ENCODE data around the gene PET117. TPM values are rescaled to one million over a fixed set of nuclear protein-coding genes. Genes with fewer than 3 reads are reported as not detected.
A peak's percentile ranks its signal among the peaks of the same experiment; 100 is the strongest.
"Not testable (repeated sequence)": the region's sequence is repeated elsewhere in the genome, so short reads cannot be mapped to it uniquely, and the experiment has no call there.

The PET117 gene, protein sequence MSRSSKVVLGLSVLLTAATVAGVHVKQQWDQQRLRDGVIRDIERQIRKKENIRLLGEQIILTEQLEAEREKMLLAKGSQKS
- polyA plus RNA-seq (2013, experiment 1 of 2; ENCODE audit: insufficient read length) = 11.3 TPM
- 12.1 TPM for polyA plus RNA-seq (2013, experiment 2 of 2; ENCODE audit: insufficient read length)

DNA sequence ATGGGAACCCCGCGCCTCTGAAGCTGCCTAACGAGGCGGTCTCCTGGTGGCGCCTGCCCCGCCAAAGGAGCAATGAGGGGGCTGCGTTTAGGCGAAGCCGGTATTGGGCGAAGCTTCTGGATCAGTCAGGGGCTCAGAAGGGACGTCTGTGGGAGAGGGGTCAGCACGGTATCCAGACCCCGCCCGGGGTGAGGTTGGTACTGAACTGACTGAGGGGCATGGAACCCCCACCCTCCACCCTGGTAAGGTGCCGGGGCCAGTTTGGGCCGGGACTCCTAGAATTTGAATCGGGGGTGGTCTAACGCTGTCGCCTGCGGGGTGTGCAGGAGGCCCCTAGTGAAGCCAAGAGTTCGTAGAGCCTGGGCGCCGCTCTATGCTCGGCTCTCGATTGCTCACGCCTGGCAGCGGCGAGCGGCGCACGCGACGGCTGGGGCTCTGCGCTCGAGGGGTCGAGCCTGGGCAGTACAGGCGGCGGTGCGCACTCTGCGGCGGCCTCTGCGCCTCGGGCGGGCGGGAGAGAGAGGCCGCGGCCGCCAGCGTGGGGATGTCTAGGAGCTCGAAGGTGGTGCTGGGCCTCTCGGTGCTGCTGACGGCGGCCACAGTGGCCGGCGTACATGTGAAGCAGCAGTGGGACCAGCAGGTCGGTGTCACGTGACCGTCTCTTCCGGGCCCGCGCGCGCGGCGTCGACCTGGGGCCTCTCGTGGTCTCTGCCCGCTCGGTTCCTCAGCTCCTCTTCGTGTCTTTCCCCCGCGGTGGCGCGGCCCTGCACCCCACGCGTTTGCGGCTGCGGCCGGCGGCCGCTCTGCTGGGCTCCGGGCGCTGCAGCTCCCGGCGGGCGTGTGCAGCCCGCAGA is at the start of gene PET117, which contains the start of gene KAT14:
PET117 (plus strand) TSS at position 452 of the 854 bp plus-strand sequence; CDS start at position 545, 93 bp downstream.
KAT14 (plus strand) TSS at position 452 of the 854 bp plus-strand sequence. CDS start 4,798 bp downstream, outside the sequence.
- DNase-seq = peak; percentile 94

DNA sequence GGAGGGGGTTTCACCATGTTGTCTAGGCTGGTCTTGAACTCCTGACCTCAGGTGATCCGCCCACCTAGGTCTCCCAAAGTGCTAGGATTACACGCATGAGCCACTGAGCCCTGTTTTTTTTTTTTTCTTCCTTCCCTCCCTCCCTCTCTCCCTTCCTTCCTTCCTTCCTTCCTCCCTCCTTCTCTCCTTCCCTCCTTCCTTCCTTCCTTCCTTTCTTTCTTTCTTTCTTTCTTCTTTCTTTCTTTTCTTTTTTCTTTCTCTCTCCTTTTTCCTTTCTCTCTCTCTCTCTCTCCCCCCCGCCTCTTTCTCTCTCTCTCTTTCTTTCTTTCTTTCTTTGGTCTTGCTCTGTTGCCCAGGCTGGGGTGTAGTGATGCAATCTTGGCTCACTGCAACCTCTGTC is 49.4 kb upstream of the PET117 start:
- not testable (repeated sequence) for DNase-seq

DNA sequence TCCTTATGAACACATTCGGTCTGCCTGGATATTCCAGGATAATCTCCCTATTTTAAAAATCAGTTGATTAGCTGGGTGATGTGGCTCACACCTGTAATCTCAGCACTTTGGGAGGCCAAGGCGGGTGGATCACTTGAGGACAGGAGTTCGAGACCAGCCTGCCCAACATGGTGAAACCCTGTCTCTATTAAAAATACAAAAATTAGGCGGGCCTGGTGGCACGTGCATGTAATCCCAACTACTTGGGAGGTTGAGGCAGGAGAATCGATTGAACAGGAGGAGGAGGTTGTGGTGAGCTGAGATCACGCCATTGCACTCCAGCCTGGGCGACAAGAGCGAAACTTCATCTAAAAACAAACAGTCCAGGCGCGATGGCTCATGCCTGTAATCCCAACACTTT is 48.8 kb upstream of the PET117 start:
- not testable (repeated sequence) for DNase-seq

GRCh38 chr20:18090044-18090443 is 47.6 kb upstream of the PET117 start:
- DNase-seq = no peak

GRCh38 chr20:18090477-18090876 is 47.2 kb upstream of the PET117 start:
- no peak for DNase-seq

GRCh38 chr20:18091623-18092022 is 46.0 kb upstream of the PET117 start:
- no peak for DNase-seq

- no peak for DNase-seq
Measured at GRCh38 chr20:18092890-18093289, 44.8 kb upstream of the PET117 start.

- DNase-seq = no peak
Measured at GRCh38 chr20:18093388-18093787, 44.3 kb upstream of the PET117 start.

- DNase-seq = no peak
Measured at GRCh38 chr20:18094191-18094590, 43.5 kb upstream of the PET117 start.

DNA sequence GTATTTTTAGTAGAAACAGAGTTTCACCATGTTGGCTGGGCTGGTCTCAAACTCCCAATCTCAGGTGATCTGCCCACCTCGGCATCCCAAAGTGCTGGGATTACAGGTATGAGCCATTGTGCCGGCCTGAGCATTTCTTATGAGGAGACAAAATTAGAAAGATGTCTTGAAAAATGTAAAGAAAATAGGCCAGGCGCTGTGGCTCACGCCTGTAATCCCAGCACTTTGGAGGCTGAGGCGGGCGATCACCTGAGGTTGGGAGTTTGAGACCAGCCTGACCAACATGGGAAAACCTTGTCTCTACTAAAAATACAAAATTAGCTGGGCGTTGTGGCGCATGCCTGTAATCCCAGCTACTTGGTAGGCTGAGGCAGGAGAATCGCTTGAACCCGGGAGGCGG is 37.1 kb upstream of the PET117 start:
- DNase-seq = not testable (repeated sequence)

GRCh38 chr20:18101125-18101810 is 36.4 kb upstream of the PET117 start:
- DNase-seq = no peak

GRCh38 chr20:18103497-18103896 is 34.2 kb upstream of the PET117 start:
- no peak for DNase-seq

- no peak for DNase-seq
Measured at GRCh38 chr20:18108326-18108725, 29.3 kb upstream of the PET117 start.

- DNase-seq = not testable (repeated sequence)
Measured at GRCh38 chr20:18128574-18128973, 9.1 kb upstream of the PET117 start.

DNA sequence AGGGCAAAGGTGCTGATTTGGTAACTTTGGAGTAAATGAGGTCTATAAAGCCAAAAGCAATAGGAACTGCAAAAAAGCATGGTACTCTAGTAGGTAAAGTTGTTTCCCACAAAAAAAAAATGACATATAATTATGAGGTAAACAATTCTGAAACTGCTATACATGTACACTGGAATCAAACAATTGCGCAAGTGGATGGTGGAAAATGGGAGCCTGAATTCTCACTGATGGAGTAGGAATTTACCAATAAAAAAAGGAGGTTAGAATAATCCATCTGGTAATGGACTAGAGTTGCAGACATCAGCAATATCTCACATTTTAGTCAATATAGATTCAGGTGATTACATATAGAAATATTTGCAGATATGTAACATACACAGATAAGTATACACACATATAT is 5.0 kb upstream of the PET117 start:
- no peak for DNase-seq

DNA sequence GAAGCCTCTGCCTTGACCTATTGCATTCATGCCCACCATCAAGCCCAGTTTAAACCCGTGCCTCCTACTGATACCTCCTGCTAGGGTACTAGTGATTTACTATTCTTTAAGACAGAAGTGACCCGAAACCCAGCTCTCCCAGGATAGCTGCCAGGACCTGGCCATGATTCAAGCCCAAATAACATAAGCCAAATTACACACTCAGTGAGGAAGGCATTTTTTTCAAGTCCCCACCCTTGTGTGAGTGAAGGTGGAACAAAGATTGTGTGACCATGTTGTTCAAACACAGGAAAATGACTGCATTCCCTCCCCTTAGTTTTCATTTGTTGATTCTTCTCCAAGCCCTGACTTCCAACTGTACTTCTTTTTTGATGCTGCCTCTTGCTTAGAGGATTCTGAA is 3.7 kb upstream of the PET117 start:
- DNase-seq = no peak

GRCh38 chr20:18138266-18138582 is 561 bp downstream of the PET117 start:
- no peak for DNase-seq

DNA sequence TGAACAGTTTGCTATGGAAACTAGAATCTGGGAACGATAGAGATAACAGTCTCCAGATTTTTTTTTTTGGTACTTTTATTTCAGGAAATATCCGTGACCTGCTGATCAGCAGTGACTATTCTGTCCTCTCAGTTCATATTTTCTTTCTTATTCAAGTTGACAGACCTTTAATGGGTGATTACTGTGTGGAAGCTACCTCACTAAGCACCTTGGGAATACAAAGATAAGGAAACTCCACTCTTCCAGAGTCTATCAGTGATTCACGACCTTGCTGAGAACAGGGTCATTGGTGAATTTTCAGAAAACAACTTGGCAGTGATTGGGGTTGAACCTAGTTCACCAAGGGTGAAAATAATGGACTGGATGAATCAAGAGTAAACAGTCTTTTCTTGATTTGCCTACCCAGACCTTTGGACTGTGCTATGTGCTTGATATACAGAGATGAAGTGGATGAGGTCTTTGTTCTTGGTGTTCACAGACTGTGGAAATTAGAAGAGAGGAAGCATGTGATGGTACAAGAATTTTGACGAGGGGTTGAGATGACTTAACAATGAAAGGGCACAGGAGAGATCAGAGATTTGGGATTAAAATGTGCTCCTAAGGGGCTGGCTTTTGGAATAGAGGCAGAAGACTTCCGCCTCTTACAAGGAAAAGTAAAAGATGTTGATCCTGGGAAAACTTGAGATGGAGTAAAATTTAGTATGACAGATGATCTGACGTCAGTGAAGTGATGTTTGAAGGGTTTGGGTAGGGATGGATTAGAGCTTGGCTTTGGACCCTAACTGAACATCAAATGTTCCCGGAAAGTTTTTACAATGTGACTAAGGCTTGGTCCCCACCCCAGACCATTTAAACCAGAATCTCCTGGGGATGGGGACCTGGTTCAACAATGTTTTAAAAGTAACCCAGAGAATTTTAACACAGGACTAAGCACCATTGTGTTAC is 1.2 kb downstream of the PET117 start:
- DNase-seq = no peak

GRCh38 chr20:18139832-18140231 is 2.2 kb downstream of the PET117 start:
- no peak for DNase-seq

- DNase-seq = no peak
Measured at GRCh38 chr20:18144541-18145099, 7.0 kb downstream of the PET117 start.

DNA sequence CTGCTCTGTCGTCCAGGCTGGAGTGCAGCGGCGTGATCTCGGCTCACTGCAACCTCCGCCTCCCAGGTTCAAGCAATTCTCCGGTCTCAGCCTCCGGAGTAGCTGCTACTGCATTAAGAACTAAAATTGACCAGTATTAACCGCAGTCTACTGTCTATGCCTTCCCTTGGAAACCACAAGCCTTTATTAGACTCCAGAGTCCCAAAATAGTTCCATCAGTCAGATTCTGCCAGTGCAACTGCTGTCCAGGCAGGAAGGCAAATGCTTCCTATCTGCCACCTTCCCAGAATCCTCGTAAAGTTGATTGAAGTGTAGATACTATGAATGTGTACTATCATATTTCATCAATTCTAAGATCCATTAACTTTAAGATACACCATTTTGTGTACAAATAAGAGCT is 16.7 kb downstream of the PET117 start:
- no peak for DNase-seq

DNA sequence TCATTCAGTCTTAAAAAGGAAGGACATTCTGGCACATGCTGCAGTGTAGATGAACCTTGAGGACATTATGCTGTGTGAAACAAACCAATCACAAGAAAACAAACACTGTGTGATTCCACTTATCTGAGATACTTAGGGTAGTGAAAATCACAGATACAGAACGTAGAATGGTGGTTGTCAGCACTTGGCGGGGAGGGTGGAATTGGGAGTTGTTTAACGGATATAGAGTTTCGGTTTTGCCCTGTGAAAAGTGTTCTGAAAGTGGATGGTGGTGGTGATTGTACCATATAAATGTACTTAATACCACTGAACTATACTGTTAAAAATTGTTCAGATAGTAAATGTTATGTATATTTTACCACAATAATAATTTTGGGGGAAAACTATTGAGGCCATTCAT is 18.4 kb downstream of the PET117 start:
- no peak for DNase-seq
